SK-N-MC (cell line): ENCODE results near the gene GPC5.

Experiments used
- DNase-seq: peaks from one replicate; pipeline ENCODE4 v3.0.0-alpha.2; 2011; ENCODE audit warnings: low read depth, low spot score
- H3K27ac ChIP-seq: fragments of 200-600 bp; sonication (generic); 2 replicates; pipeline ENCODE4 v1.5.1; 2016; ENCODE audit warnings: mixed run types
- H3K36me3 ChIP-seq: fragments of 200-600 bp; sonication (generic); 2 replicates; pipeline ENCODE4 v1.6.1; 2017; ENCODE audit warnings: antibody characterized with exemption, low read length, mixed read lengths; ENCODE audit not compliant: insufficient read depth
- H3K4me3 ChIP-seq: fragments of 200-600 bp; sonication (generic); 2 replicates; pipeline ENCODE4 v1.5.1; 2016
- H3K9ac ChIP-seq: fragments of 200-600 bp; sonication (generic); 2 replicates; pipeline ENCODE4 v1.8.0; 2017; ENCODE audit warnings: mixed run types, mixed read lengths; ENCODE audit not compliant: insufficient read length
- H3K9me3 ChIP-seq: fragments of 200-600 bp; sonication (generic); 2 replicates; pipeline ENCODE4 v1.6.1; 2017; ENCODE audit warnings: low read depth, mild to moderate bottlenecking, antibody characterized with exemption, low read length, moderate library complexity, mixed read lengths
- EZH2 ChIP-seq: fragments of 200-600 bp; sonication (generic); IDR thresholded peaks from one replicate; pipeline ENCODE4 v1.6.1; 2017; ENCODE audit warnings: antibody characterized with exemption
- FOXP2 ChIP-seq: optimal IDR thresholded peaks from 2 replicates; pipeline ENCODE3; 2011; ENCODE audit warnings: mild to moderate bottlenecking, moderate library complexity; ENCODE audit not compliant: insufficient read depth; ENCODE audit errors: extremely low read length, control extremely low read depth
- POLR2AphosphoS5 ChIP-seq: IDR thresholded peaks from 2 replicates; pipeline ENCODE4 v1.6.1; 2012; ENCODE audit warnings: mild to moderate bottlenecking, low read depth, low read length, borderline replicate concordance

GPC5 gene

GRCh38 chr13:92912629-92913028 is 1514.2 kb downstream of the GPC5 start:
- no peaks in the 10 kb centered on the region for H3K9me3 ChIP-seq
- no peak overlapping the region for H3K4me3 ChIP-seq
- TF ChIP-seq EZH2 (no peak), POLR2AphosphoS5 (no peak), FOXP2 (no peak)
- H3K27ac ChIP-seq = no peak overlapping the region
- no peaks in the 10 kb centered on the region for H3K36me3 ChIP-seq
- no peak for DNase-seq
- H3K9ac ChIP-seq = no peak overlapping the region

GRCh38 chr13:92913840-92914239 is 1515.4 kb downstream of the GPC5 start:
- no peak for DNase-seq
- no peaks in the 10 kb centered on the region for H3K36me3 ChIP-seq
- no peak overlapping the region for H3K9ac ChIP-seq

More at GRCh38 chr13:92913840-92914239, 1515.4 kb downstream of the GPC5 start:
- H3K27ac ChIP-seq = no peak overlapping the region
- TF ChIP-seq POLR2AphosphoS5 (no peak), EZH2 (no peak), FOXP2 (no peak)
- H3K9me3 ChIP-seq = no peaks in the 10 kb centered on the region
- no peak overlapping the region for H3K4me3 ChIP-seq
